ENCODE measurements around the gene SELENBP1. TPM values are rescaled to one million over a fixed set of nuclear protein-coding genes. Genes with fewer than 3 reads are reported as not detected.
A peak's percentile ranks its signal among the peaks of the same experiment; 100 is the strongest.

SELENBP1 gene
- total and polyA plus RNA-seq, 2 of the 13 experiments (the other 11 are each of a cell fraction or from before 2014, with no cell fraction given) = 27.8 to 29.0 TPM

DNA sequence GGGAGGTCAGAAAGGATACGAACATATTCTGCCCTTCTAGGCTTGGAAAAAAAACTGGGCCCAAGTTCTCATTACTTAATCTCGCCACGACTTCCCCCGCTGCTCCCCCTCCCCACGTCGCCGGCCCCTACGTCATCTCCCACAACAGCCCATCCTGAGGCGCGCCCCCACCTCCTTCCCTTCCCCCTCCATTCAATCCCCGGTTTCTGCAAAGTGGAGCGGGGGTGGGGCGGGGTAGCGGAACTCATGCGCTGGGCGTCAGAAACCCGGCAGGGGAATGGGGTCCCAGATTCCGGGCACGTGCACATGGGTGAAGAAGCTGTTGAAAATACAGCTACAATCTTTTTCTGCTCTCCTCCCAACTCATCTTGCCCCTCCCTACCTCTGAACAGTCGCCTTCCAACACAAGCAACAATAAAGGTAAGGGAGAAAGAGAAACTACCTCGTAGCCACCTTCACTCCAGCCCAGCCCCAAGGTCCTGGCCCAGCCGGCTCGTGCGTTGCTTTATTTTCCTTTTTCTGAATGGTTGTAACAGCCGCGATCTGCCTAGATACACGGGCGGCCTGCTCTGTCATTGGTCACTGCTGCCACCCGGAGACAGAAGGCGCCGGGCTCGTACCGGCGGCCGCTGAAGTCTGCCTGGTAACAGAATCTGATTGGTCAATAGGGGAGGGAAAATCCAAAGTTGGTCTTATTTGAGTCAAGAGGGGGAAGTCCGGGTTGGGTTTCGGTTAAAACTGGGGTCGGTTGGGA lies 25.6 kb downstream of the SELENBP1 start, which contains the start of gene RFX5 (continued):
- TF ChIP-seq HES4 (CRISPR knock-in tag; IDR thresholded peaks at IDR 0.05; ENCODE audit: borderline replicate concordance) (0 out of 2 replicates have a peak, but pooled peaks have one; percentile 24), ZNF652 (CRISPR knock-in tag; IDR thresholded peaks at IDR 0.05; ENCODE audit: borderline replicate concordance, low read depth) (no peak), ZNF761 (CRISPR knock-in tag; conservative IDR thresholded peaks at IDR 0.05) (no peak), ZNF788 (CRISPR knock-in tag; IDR thresholded peaks at IDR 0.05; ENCODE audit: borderline replicate concordance) (peak; percentile 63; the same call in 1 of the 2 replicates), ZNF746 (CRISPR knock-in tag; IDR thresholded peaks at IDR 0.05) (no peak), ZNF605 (CRISPR knock-in tag; IDR thresholded peaks at IDR 0.05) (no peak), GFI1 (CRISPR knock-in tag; IDR thresholded peaks at IDR 0.05; ENCODE audit: borderline replicate concordance) (no peak), ZNF776 (CRISPR knock-in tag; IDR thresholded peaks at IDR 0.05) (no peak), ZNF335 (CRISPR knock-in tag; IDR thresholded peaks at IDR 0.05) (no peak), ZNF547 (CRISPR knock-in tag; IDR thresholded peaks at IDR 0.05) (no peak), ZNF563 (CRISPR knock-in tag; IDR thresholded peaks at IDR 0.05) (0 out of 2 replicates have a peak, but pooled peaks have one; percentile 41), ZNF354B (CRISPR knock-in tag; IDR thresholded peaks at IDR 0.05) (no peak), TOE1 (CRISPR knock-in tag; IDR thresholded peaks at IDR 0.05) (no peak), RARG (CRISPR knock-in tag; IDR thresholded peaks at IDR 0.05; ENCODE audit: low read depth) (no peak), ZSCAN29 (CRISPR knock-in tag; conservative IDR thresholded peaks at IDR 0.05) (no peak; the same call in 1 of the 2 replicates), NFKB2 (CRISPR knock-in tag; IDR thresholded peaks at IDR 0.05; ENCODE audit: borderline replicate concordance) (no peak; the same call in 1 of the 2 replicates), NKX3-1 (CRISPR knock-in tag; IDR thresholded peaks at IDR 0.05) (no peak), HCFC1 (IDR thresholded peaks at IDR 0.05; ENCODE audit: low read depth, low read length) (no peak)
- TF ChIP-seq, protein P1, sequence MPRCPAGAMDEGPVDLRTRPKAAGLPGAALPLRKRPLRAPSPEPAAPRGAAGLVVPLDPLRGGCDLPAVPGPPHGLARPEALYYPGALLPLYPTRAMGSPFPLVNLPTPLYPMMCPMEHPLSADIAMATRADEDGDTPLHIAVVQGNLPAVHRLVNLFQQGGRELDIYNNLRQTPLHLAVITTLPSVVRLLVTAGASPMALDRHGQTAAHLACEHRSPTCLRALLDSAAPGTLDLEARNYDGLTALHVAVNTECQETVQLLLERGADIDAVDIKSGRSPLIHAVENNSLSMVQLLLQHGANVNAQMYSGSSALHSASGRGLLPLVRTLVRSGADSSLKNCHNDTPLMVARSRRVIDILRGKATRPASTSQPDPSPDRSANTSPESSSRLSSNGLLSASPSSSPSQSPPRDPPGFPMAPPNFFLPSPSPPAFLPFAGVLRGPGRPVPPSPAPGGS (CRISPR knock-in tag; IDR thresholded peaks at IDR 0.05) = no peak
- TF ChIP-seq, protein P2, sequence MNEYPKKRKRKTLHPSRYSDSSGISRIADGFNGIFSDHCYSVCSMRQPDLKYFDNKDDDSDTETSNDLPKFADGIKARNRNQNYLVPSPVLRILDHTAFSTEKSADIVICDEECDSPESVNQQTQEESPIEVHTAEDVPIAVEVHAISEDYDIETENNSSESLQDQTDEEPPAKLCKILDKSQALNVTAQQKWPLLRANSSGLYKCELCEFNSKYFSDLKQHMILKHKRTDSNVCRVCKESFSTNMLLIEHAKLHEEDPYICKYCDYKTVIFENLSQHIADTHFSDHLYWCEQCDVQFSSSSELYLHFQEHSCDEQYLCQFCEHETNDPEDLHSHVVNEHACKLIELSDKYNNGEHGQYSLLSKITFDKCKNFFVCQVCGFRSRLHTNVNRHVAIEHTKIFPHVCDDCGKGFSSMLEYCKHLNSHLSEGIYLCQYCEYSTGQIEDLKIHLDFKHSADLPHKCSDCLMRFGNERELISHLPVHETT (CRISPR knock-in tag; conservative IDR thresholded peaks at IDR 0.05) = no peak
- TF ChIP-seq, protein P3, sequence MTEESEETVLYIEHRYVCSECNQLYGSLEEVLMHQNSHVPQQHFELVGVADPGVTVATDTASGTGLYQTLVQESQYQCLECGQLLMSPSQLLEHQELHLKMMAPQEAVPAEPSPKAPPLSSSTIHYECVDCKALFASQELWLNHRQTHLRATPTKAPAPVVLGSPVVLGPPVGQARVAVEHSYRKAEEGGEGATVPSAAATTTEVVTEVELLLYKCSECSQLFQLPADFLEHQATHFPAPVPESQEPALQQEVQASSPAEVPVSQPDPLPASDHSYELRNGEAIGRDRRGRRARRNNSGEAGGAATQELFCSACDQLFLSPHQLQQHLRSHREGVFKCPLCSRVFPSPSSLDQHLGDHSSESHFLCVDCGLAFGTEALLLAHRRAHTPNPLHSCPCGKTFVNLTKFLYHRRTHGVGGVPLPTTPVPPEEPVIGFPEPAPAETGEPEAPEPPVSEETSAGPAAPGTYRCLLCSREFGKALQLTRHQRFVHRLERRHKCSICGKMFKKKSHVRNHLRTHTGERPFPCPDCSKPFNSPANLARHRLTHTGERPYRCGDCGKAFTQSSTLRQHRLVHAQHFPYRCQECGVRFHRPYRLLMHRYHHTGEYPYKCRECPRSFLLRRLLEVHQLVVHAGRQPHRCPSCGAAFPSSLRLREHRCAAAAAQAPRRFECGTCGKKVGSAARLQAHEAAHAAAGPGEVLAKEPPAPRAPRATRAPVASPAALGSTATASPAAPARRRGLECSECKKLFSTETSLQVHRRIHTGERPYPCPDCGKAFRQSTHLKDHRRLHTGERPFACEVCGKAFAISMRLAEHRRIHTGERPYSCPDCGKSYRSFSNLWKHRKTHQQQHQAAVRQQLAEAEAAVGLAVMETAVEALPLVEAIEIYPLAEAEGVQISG (CRISPR knock-in tag; IDR thresholded peaks at IDR 0.05) = no peak
- TF ChIP-seq, protein P4, sequence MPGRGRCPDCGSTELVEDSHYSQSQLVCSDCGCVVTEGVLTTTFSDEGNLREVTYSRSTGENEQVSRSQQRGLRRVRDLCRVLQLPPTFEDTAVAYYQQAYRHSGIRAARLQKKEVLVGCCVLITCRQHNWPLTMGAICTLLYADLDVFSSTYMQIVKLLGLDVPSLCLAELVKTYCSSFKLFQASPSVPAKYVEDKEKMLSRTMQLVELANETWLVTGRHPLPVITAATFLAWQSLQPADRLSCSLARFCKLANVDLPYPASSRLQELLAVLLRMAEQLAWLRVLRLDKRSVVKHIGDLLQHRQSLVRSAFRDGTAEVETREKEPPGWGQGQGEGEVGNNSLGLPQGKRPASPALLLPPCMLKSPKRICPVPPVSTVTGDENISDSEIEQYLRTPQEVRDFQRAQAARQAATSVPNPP (CRISPR knock-in tag; IDR thresholded peaks at IDR 0.05) = no peak
- TF ChIP-seq, protein P5, sequence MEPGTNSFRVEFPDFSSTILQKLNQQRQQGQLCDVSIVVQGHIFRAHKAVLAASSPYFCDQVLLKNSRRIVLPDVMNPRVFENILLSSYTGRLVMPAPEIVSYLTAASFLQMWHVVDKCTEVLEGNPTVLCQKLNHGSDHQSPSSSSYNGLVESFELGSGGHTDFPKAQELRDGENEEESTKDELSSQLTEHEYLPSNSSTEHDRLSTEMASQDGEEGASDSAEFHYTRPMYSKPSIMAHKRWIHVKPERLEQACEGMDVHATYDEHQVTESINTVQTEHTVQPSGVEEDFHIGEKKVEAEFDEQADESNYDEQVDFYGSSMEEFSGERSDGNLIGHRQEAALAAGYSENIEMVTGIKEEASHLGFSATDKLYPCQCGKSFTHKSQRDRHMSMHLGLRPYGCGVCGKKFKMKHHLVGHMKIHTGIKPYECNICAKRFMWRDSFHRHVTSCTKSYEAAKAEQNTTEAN (CRISPR knock-in tag; conservative IDR thresholded peaks at IDR 0.05) = no peak
